ES-I3 (cell line): ENCODE results near the gene CPSF3.
A peak's percentile ranks its signal among the peaks of the same experiment; 100 is the strongest.

Experiments used
- H3K36me3 ChIP-seq: 2 replicates; pipeline ENCODE4 v1.6.1; 2013; ENCODE audit warnings: mild to moderate bottlenecking, low read length, control low read depth, moderate library complexity; ENCODE audit not compliant: insufficient read depth
- H3K4me1 ChIP-seq: 2 replicates; pipeline ENCODE4 v1.6.1; 2013; ENCODE audit warnings: mild to moderate bottlenecking, control low read depth, low read length; ENCODE audit not compliant: insufficient read depth
- H3K9ac ChIP-seq: 2 replicates; pipeline ENCODE4 v1.6.1; 2013; ENCODE audit warnings: low read depth, mild to moderate bottlenecking, low read length, moderate library complexity
- H3K9me3 ChIP-seq: 2 replicates; pipeline ENCODE4 v1.6.1; 2013; ENCODE audit warnings: mild to moderate bottlenecking, low read length, moderate library complexity; ENCODE audit not compliant: control insufficient read depth, insufficient read depth

Gene CPSF3

DNA sequence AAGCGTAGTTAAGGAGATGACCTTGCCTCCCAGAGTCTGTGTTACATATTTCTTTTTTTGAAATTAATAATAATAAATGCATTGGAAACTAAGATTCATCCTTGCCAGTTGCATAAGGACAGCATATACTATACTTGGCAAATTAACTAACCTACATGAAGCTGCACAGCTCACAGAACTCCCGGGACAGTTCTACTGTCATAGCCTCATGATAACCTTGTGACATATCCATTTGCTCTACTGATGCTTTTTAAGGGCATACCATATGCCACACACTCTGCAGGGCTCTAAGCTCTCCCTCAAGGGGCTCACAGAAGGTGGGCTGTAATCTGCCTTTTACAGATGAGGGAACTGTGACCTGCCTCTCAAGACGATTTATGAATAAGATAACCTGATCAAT lies 3.9 kb upstream of the CPSF3 start:
- no peaks in the 10 kb centered on the region for H3K36me3 ChIP-seq
- H3K4me1 ChIP-seq: no peaks in the 10 kb centered on the region; the same call in 1 of the 2 replicates
- H3K9ac ChIP-seq: no peak overlapping the region
- H3K9me3 ChIP-seq: no peaks in the 10 kb centered on the region

DNA sequence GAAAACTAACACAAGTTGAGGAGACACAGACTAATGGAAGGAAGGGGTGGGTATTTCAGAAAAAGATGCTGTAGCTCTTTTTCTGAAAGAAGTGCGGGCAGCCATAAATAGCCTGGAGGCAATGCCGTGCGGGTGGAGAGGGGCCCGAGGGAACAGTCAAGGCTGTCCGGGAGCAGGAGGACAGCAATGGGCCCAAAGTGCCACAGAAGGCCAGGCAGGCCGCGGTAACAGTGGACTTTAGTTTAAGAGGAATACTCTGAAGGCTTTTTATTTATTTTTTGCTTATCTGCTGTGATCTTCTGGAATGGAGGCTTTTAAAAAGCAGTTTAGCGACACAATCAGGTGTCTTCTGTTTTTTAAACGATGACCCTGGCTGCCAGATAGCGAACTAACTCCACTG lies 3.0 kb upstream of the CPSF3 start:
- Histone ChIP-seq H3K36me3 (no peaks in the 10 kb centered on the region), H3K4me1 (no peaks in the 10 kb centered on the region; the same call in 1 of the 2 replicates), H3K9me3 (no peaks in the 10 kb centered on the region), H3K9ac (no peak overlapping the region)

DNA sequence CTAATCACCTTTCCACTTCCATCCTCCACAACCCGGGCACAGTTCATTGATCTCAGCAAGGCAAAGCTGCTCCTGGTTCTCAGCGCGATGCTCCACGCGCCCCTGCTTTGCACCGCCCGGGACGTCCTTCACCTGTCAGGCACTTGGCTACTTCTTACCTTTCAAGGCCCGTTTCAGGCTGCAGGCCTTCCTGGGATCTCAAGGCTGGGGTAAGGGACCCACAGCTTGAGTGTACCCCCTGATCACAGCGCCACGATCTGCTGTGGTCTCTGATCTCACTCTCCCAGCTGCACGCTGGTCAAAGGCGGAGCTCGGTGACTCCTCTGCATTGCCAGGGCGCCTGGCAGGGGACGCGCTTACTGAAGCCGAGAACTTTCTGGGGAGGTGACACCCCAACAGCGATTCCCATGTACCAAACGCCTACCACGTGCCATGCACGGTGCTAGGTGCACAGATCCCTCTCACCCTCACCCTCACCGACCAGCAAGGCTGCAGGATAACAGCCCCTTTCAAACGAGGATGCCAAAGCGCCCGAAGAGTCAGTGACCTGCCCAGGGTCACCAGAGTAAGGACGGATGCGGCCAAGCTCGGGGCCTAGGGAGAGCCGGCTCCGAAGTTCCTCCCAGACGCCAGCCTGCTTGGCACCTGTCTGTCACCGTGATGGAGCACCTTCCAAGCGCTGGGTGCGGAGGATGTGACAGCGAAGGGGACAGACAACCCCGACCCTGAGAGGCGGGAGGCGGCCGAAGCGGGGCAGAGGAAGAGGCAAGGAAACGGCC lies 944 bp upstream of the CPSF3 start:
- Histone ChIP-seq H3K9ac (peak overlapping the region; percentile 100), H3K36me3 (no peaks in the 10 kb centered on the region), H3K4me1 (no peaks in the 10 kb centered on the region; the same call in 1 of the 2 replicates), H3K9me3 (no peaks in the 10 kb centered on the region)

DNA sequence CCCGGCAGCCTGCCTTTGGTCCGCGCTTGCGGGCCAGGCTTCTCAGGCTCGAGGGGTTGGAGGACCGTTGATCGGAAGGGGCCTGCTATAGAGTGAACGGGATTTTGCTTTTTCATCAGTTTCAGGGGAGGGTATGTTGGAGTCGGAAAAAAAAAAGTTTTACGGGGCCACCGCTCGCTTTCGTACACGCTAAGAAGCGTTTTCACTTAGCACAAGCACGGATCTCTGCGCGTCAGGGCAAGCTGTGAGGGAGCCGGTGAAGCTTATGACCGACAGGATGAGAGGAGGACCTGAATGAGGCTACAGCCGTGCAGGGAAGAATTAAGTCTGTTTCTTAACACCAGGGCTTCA lies 443 bp downstream of the CPSF3 start:
- Histone ChIP-seq H3K9ac (peak overlapping the region; percentile 100), H3K36me3 (no peaks in the 10 kb centered on the region), H3K4me1 (no peaks in the 10 kb centered on the region; the same call in 1 of the 2 replicates), H3K9me3 (no peaks in the 10 kb centered on the region)

DNA sequence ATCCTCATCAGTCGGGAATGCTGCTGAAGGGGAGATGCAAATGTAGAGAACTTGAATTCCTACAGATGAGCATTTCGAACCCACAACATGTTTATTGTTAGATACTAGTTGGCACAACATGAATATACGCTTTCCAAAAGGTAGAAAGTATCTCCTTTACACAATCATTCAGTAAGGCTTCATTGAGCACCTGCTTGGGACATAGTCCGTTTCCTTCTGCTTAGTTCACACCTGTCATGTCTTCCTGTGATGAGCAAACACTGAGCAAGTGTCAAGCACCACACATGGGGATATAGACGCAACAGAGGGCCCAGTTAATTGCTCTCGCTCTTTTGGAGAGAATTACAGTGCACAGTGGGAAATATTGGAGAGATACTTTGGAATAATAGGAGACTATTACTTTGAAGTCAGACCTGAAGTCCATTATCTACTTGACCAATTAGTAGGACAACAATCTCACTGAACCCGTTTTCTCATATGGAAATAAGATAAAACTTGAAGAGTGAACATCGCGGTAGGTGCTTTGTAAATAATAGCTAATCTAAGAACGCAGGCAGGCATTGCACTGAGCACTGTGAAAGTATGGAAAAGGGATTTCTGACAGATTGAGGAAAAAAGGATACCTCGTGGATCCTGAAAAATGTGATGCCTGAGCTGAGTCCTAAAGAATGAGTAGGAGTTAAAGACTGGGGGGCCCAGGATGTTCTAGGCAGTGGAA lies 1.2 kb downstream of the CPSF3 start:
- Histone ChIP-seq H3K9me3 (no peaks in the 10 kb centered on the region), H3K9ac (peak overlapping the region; percentile 100), H3K36me3 (no peaks in the 10 kb centered on the region), H3K4me1 (no peaks in the 10 kb centered on the region; the same call in 1 of the 2 replicates)

DNA sequence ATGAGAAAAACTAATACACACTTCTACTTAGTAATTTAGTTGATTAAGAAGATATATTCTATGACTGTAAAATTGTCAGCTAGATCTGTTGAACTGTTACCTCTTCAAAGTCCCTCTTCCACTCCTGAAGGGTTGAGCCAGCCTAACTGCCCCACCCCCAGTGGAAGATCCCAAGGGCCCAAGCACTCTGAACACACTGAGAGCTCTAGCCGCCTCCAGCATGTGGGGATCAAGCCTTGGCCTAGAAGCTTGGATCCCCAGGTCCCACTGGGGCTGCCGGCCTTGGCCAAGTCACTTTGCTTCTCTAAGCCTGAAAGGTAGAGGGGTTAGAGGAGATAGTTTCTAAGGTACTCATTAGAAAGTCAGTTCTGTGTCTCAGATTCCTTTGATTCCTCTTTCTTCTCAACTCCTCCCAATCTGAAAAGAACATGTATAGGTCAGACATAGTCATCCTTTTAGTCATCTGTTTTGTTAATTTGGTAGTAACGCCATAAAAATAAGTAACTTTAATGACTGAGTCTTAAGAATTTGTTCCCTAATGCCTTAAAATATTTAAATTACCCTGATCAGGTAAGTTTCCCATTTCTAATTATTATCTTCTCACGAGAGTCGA lies 5.6 kb downstream of the CPSF3 start:
- Histone ChIP-seq H3K4me1 (no peaks in the 10 kb centered on the region; the same call in 1 of the 2 replicates), H3K9me3 (no peaks in the 10 kb centered on the region), H3K9ac (no peak overlapping the region), H3K36me3 (peaks cover 17% of the 10 kb centered on the region)

DNA sequence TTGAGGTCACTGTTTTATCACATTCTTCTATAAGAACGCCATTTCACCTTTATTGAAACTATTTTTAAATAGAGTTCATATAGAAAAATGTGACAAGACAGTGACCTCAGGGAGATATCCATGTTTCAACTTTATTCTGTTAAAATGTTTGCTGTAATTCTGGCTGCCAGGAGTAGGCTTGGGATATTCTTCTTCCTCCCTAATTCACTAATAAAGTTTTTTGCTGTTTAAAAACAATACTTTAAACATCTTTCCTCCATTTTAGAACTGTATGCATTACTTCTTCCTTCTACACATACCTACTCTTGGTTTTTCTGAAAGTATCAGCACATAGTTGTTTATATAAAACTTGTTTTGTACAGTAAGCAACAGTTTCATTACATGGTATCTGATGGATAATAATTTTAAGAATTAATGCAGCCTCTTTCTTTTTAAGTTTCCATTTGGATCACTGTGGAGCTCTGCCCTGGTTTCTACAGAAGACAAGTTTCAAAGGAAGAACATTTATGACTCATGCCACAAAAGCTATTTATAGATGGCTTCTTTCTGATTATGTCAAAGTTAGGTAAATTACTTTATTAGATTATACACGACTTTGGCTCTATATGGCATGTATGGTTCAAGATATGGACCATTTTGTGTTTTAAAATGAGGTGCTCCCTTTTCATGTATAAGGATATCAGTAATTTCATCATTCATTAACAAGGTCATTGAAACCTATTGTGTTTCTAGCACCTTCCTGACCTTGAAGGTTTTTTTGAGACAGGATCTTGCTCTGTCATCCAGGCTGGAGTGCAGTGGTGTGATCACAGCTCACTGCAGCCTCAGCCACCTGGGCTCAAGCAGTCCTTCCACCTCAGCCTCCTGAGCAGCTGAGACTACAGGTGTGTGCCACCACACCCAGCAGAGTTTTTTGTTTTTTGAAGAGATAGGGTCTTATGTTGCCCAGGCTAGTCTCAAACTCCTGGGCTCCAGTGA lies 7.2 kb downstream of the CPSF3 start:
- Histone ChIP-seq H3K4me1 (no peaks in the 10 kb centered on the region), H3K9me3 (no peaks in the 10 kb centered on the region), H3K9ac (no peak overlapping the region), H3K36me3 (peaks cover 21% of the 10 kb centered on the region)

DNA sequence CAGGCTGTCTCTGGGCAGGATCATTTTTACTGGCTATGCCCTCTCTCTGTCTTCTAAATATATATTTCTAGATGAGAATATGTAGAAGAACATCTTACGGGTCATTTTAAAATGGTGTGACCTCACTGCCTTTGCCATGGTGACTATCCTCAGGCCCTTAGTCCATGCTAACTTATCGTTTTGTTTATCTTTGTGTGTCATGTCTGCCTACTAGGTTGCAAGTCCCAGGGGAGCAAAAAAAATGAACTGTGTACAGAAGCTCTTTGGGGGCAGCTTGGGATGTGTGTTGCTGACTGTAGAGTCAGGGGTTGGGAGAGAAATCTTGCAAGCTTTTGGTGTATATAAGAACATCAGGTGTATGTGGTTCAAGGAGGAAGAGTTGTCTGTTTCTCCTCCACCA lies 11.0 kb downstream of the CPSF3 start:
- no peaks in the 10 kb centered on the region for H3K4me1 ChIP-seq
- H3K9ac ChIP-seq: no peak overlapping the region
- H3K36me3 ChIP-seq: peaks cover 29% of the 10 kb centered on the region
- H3K9me3 ChIP-seq: no peaks in the 10 kb centered on the region

DNA sequence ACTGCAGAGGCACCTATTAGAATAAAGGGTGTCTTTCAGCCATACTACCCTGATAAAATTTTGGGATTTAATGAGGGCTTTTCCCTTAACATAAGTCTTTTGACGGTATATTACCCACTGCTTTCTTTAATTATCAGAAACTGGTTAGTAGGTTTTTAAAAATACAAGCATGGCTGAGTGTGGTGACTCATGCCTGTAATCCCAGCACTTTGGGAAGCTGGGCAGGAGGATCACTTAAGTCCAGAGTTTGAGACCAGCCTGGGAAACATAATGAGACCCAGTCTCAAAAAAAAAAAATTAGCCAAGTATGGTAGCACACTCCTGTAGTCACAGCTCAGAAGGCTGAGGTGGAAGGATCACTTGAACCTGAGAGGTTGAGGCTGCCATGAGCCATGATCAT lies 16.1 kb downstream of the CPSF3 start:
- peaks cover 24% of the 10 kb centered on the region for H3K36me3 ChIP-seq
- no peak overlapping the region for H3K9ac ChIP-seq
- no peaks in the 10 kb centered on the region for H3K4me1 ChIP-seq
- H3K9me3 ChIP-seq: no peaks in the 10 kb centered on the region

DNA sequence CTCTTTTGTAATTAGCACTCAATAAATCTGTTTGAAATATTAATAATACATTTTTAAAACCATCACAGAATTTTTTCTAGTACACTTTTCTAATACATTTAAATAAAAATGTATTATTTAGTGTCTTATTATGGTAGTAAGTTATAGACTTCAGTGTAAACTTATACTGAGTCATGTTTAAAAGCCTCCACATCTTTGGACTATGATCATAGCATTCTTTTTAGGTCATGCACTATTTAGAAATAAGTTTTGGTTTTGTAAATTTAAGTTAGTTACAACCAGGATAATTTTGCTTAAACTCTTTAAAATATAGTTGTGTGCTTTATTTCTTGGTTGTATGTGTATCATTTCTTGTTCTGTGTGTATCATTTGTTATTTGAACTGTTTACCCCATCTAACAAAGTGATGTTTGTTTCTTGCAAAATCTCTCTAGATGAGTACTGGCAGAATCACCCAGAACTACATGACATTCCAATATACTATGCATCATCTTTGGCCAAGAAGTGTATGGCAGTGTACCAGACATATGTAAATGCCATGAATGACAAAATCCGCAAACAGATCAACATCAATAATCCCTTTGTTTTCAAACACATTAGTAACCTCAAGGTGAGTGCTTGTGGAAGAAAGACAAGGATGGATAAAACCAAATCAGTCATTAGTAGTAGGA lies 16.7 kb downstream of the CPSF3 start:
- no peak overlapping the region for H3K9ac ChIP-seq
- H3K4me1 ChIP-seq: no peaks in the 10 kb centered on the region
- peaks cover 25% of the 10 kb centered on the region for H3K36me3 ChIP-seq
- no peaks in the 10 kb centered on the region for H3K9me3 ChIP-seq

DNA sequence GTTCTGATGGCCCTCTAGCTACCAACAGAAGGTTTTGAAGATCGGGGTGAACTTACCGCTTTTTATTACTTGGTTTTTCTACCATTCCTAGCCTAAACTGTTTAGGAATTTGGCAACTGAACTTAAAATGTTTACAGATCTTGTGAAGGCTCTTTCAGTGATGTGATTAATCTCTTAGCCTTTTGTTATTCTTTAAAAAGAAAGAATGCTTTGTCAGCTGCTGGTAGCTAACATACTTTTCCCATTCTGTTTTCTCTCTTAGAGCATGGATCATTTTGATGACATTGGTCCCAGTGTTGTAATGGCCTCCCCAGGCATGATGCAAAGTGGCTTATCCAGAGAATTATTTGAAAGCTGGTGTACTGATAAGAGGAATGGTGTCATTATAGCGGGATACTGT lies 18.1 kb downstream of the CPSF3 start:
- H3K9me3 ChIP-seq: no peaks in the 10 kb centered on the region
- no peak overlapping the region for H3K9ac ChIP-seq
- H3K36me3 ChIP-seq: peaks cover 31% of the 10 kb centered on the region
- no peaks in the 10 kb centered on the region for H3K4me1 ChIP-seq

DNA sequence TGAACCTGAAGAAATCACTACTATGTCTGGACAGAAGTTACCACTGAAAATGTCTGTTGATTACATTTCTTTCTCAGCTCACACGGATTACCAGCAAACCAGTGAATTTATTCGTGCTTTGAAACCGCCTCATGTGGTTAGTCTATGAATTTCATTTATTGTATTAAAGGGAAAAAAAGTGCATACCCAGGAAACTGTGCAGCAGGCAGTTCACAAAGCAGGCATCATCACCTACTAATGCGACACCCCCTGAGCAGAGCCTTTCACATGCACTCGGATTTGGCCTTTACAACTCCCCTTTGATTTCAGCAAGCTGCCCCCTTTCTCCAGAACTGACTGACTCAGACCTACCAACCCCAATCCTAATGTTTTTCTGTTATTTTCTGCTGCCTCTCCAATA lies 20.1 kb downstream of the CPSF3 start:
- no peak overlapping the region for H3K9ac ChIP-seq
- H3K9me3 ChIP-seq: no peaks in the 10 kb centered on the region
- H3K36me3 ChIP-seq: peaks cover 27% of the 10 kb centered on the region
- no peaks in the 10 kb centered on the region for H3K4me1 ChIP-seq

DNA sequence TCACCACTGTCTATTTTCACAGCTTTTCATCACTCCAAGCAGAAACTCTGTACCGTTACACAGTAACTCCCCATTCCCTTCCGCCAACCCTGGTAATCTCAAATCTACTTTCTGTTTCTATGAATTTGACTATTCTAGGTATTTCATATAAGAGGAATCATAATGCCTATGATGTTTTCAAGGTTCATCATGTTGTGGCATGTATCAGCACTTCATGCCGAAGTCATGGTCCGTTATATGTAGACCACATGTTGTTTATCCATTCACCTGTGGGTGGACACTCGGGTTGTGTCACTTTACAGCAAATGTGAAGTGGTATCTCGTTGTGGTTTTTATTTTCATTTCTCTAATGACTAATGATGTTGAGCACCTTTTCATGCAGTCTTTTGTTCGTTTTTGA lies 21.6 kb downstream of the CPSF3 start:
- Histone ChIP-seq H3K4me1 (no peaks in the 10 kb centered on the region), H3K36me3 (peaks cover 35% of the 10 kb centered on the region), H3K9me3 (no peaks in the 10 kb centered on the region), H3K9ac (no peak overlapping the region)
